Panc1 (cell line): Measurements from ENCODE around the gene SGMS2. TPM values are rescaled to one million over a fixed set of nuclear protein-coding genes. Genes with fewer than 3 reads are reported as not detected.
A peak's percentile ranks its signal among the peaks of the same experiment; 100 is the strongest.

ENCODE experiments used
- ATAC-seq: fragments of 200-7000 bp; cut with Tn5 transposase; 2 replicates; pipeline ENCODE4 v1.9.1; 2020; ENCODE audit warnings: mild to moderate bottlenecking, moderate library complexity
- BruUV-seq: library from RNA; stranded (reverse); fragments of 400-500 nt; replicated peaks from 2 replicates; lab custom pipeline; 2021; lab: Mats Ljungman, UMichigan
- CTCF ChIA-PET: fragments of 300-600 bp; sonication (Branson Sonifier 250); formaldehyde crosslinking; loops from one replicate; lab custom pipeline; 2022; ENCODE audit warnings: antibody characterized with exemption; lab: Charles Lee
- POLR2A ChIA-PET: fragments of 300-600 bp; sonication (Branson Sonifier 250); formaldehyde crosslinking; loops from one replicate; lab custom pipeline; 2022; ENCODE audit warnings: antibody characterized with exemption; lab: Charles Lee
- DNase-seq: peaks from one replicate; pipeline ENCODE4 v3.0.0-alpha.2; 2010; ENCODE audit warnings: low read depth, low spot score
- H3K27ac ChIP-seq: 2 replicates; pipeline ENCODE4 v1.5.1; 2011; ENCODE audit warnings: mild to moderate bottlenecking, low read length, inconsistent platforms
- H3K27me3 ChIP-seq: fragments of 200-500 bp; sonication (Bioruptor generic); 2 replicates; pipeline ENCODE4 v1.6.0; 2014; ENCODE audit warnings: low read length, inconsistent platforms; ENCODE audit not compliant: control insufficient read depth, insufficient read depth
- H3K36me3 ChIP-seq: fragments of 200-500 bp; sonication (Bioruptor generic); 2 replicates; pipeline ENCODE4 v1.5.1; 2014; ENCODE audit warnings: inconsistent platforms, mild to moderate bottlenecking, low read length, moderate library complexity; ENCODE audit not compliant: control insufficient read depth, insufficient read depth
- H3K4me1 ChIP-seq: 2 replicates; pipeline ENCODE4 v1.5.1; 2011; ENCODE audit warnings: inconsistent platforms, mild to moderate bottlenecking, low read length, moderate library complexity; ENCODE audit not compliant: control insufficient read depth, insufficient read depth
- H3K4me3 ChIP-seq, 2 experiments: 2 replicates each; pipeline ENCODE4 v1.5.1; 2011 to 2012; ENCODE audit warnings: low read depth in 2 of 2, low read length in 2 of 2, mild to moderate bottlenecking in 2 of 2, inconsistent platforms in 1 of 2, moderate library complexity in 1 of 2
- H3K9me3 ChIP-seq: fragments of 200-500 bp; sonication (Bioruptor generic); 2 replicates; pipeline ENCODE4 v1.5.1; 2014; ENCODE audit warnings: low read depth, mild to moderate bottlenecking, inconsistent platforms, low read length, moderate library complexity; ENCODE audit not compliant: control insufficient read depth, insufficient read depth
- CTCF ChIP-seq: fragments of 450-650 bp; IDR thresholded peaks from 2 replicates; pipeline ENCODE4 v1.5.1; 2017; ENCODE audit warnings: mild to moderate bottlenecking
- POLR2AphosphoS5 ChIP-seq: IDR thresholded peaks from 2 replicates; pipeline ENCODE4 v1.6.1; 2012; ENCODE audit warnings: mild to moderate bottlenecking, low read depth, low read length, moderate library complexity
- SIN3A ChIP-seq: IDR thresholded peaks from 2 replicates; pipeline ENCODE4 v1.6.1; 2012; ENCODE audit warnings: low read depth, mild to moderate bottlenecking, low read length, moderate library complexity, borderline replicate concordance; ENCODE audit not compliant: insufficient read depth
- TCF7L2 ChIP-seq: IDR thresholded peaks from 2 replicates; pipeline ENCODE4 v1.6.1; 2011; ENCODE audit warnings: mild to moderate bottlenecking, low read depth, low read length, inconsistent platforms
- in situ Hi-C: cut with HindIII; loops from 2 replicates; pipeline ENCODE4 v1.10.0; 2016; ENCODE audit warnings: low sequenced_read_pairs, low pct_unique_long_range_greater_than_20kb
- intact Hi-C: fragments of 100-400 bp; cut with micrococcal nuclease; formaldehyde crosslinking; loops from one replicate; pipeline ENCODE4 v1.10.0; 2022; ENCODE audit not compliant: unreplicated experiment
- total RNA-seq: library from RNA; stranded (reverse); gene quantifications from one replicate; pipeline ENCODE4 v1.2.1, GENCODE V29; 2021; ENCODE audit not compliant: unreplicated experiment
- TF ChIP-seq, protein P1 (sequence below), 2 experiments: IDR thresholded peaks; 2 replicates each; pipeline ENCODE4 v1.6.1; 2011 to 2012; ENCODE audit warnings: low read depth in 2 of 2, control low read depth in 1 of 2, low read length in 1 of 2, mild to moderate bottlenecking in 1 of 2, moderate library complexity in 1 of 2; ENCODE audit not compliant: insufficient read depth in 1 of 2

The SGMS2 gene
- total RNA-seq, 1 experiment from 2014 or later, result 15.6 TPM

DNA sequence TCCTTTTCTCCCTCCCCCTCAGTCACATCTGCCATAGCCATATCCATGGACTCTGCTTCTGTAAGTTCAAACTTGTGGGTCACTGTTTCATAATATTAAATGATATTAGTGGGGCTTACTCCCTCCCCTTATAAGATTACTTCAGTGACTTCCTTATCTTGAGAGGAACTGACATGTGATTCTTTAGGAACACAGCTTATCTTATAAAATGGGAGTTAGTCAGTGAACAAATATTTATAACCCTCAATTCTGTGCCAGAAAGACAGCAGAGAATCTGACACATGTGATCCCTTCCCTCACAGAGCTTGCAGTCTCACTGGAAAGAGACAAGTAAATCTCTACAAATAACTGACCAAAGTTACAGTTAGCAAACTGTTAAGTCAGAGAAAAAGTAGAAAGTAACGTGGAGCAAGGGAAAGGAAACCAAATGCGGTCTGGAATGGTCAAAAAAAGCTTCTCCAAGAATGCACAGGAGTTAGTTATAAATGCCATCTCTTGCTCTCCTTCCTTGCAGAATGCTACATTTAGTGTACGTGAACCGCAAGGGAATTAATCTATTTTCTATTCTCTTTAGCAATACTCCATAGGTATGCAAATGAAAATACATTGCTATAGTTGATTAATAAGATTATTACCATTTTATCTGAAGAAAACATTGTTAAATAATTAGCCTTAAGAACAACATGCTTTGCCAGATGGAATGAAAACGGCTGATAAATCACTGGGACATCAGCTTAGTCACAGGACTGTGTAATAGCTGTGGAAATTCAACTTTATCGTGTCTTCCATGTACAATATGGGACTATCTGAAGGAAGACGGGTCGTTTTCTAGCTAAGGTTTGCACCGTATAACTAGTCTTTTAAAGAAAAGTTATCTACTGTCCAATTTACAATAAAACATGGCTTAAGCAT is 29.0 kb downstream of the SGMS2 start:
- peak overlapping the region; percentile 48; the same call in 1 of the 2 replicates for H3K27ac ChIP-seq
- no peak for DNase-seq
- H3K4me3 ChIP-seq, result no peak overlapping the region
- intact Hi-C loops, result loop anchor here (2.0 kb wide), 1 partner anchor 19 kb away; no protein-coding TSS in a partner anchor
- no TSS peak for BruUV-seq
- no peaks in the 10 kb centered on the region for H3K36me3 ChIP-seq
- in situ Hi-C loops, result no loop called here
- TF ChIP-seq POLR2AphosphoS5 (no peak), SIN3A (no peak)
- ATAC-seq, result peak; percentile 34; the same call in 1 of the 2 replicates
- ChIA-PET CTCF (interaction anchor here (0.5 kb wide), 1 partner anchor 62 kb away, joined by 3 read pairs; no protein-coding TSS in a partner anchor), POLR2A (no interaction called here)
- no peaks in the 10 kb centered on the region for H3K27me3 ChIP-seq
- H3K9me3 ChIP-seq, result no peaks in the 10 kb centered on the region
- peaks cover 8% of the 10 kb centered on the region; the same call in 1 of the 2 replicates for H3K4me1 ChIP-seq

DNA sequence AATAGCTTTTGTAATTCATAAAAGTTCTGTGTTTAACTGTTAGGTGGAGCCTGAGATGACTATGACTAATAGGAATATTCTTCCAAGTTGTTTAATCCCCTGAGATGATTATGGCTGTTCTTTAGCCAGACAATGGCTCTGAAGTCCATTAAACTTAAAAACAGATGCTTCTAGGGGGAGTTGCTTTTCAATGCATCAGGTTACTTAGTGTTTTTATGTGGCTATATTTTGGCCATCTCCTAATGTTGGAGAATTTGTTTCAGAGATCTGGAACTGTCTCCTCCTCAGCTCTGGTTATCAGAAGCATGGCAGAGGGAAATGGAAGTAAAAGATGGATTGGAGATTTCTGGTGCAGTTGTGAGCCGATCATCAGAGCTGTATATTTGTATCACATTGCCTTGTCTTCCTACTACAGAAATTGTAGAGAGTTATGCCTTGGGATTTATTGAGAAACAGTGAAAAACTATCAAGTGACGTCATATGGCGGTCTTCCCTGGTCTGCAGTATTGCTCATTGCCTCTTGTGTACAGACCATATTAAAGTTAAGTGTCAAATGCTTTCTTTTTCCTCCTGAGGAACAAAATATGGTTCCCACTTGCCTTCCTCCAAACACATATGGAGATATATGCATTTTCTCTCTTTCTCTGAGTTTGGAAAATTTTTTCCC is 29.8 kb downstream of the SGMS2 start:
- Histone ChIP-seq H3K9me3 (no peaks in the 10 kb centered on the region), H3K27ac (no peak overlapping the region), H3K4me3 (no peak overlapping the region), H3K36me3 (no peaks in the 10 kb centered on the region), H3K27me3 (no peaks in the 10 kb centered on the region), H3K4me1 (peaks cover 8% of the 10 kb centered on the region; the same call in 1 of the 2 replicates)
- in situ Hi-C loops, result no loop called here
- no TSS peak for BruUV-seq
- CTCF ChIA-PET, result interaction anchor here (0.5 kb wide), 1 partner anchor 61 kb away, joined by 3 read pairs; no protein-coding TSS in a partner anchor
- intact Hi-C loops, result loop anchor here (2.0 kb wide), 1 partner anchor 20 kb away; no protein-coding TSS in a partner anchor
- TF ChIP-seq CTCF, result no peak
- no peak for TF ChIP-seq SIN3A
- no peak for TF ChIP-seq TCF7L2
- no peak for TF ChIP-seq POLR2AphosphoS5
- TF ChIP-seq, protein P1, sequence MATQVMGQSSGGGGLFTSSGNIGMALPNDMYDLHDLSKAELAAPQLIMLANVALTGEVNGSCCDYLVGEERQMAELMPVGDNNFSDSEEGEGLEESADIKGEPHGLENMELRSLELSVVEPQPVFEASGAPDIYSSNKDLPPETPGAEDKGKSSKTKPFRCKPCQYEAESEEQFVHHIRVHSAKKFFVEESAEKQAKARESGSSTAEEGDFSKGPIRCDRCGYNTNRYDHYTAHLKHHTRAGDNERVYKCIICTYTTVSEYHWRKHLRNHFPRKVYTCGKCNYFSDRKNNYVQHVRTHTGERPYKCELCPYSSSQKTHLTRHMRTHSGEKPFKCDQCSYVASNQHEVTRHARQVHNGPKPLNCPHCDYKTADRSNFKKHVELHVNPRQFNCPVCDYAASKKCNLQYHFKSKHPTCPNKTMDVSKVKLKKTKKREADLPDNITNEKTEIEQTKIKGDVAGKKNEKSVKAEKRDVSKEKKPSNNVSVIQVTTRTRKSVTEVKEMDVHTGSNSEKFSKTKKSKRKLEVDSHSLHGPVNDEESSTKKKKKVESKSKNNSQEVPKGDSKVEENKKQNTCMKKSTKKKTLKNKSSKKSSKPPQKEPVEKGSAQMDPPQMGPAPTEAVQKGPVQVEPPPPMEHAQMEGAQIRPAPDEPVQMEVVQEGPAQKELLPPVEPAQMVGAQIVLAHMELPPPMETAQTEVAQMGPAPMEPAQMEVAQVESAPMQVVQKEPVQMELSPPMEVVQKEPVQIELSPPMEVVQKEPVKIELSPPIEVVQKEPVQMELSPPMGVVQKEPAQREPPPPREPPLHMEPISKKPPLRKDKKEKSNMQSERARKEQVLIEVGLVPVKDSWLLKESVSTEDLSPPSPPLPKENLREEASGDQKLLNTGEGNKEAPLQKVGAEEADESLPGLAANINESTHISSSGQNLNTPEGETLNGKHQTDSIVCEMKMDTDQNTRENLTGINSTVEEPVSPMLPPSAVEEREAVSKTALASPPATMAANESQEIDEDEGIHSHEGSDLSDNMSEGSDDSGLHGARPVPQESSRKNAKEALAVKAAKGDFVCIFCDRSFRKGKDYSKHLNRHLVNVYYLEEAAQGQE (IDR thresholded peaks at IDR 0.05; ENCODE audit: insufficient read depth in 1 of 2, low read depth in 2 of 2, low read length in 1 of 2), result no peak
- ATAC-seq (no peak), DNase-seq (no peak)
- POLR2A ChIA-PET, result no interaction called here
